DOHH2 (cell line): Measurements from ENCODE around the gene BMERB1.

Source experiments
- EZH2phosphoT487 ChIP-seq: fragments of 200-600 bp; sonication (generic); IDR thresholded peaks from 2 replicates; pipeline ENCODE4 v1.6.1; 2017; ENCODE audit warnings: borderline replicate concordance, mild to moderate bottlenecking, antibody characterized with exemption, low read length, moderate library complexity, mixed read lengths
- TF ChIP-seq, protein P1 (sequence below): fragments of 200-600 bp; sonication (generic); IDR thresholded peaks from one replicate; pipeline ENCODE4 v1.5.1; 2014; ENCODE audit warnings: antibody characterized with exemption, mild to moderate bottlenecking, low read depth, low read length; ENCODE audit not compliant: poor library complexity, severe bottlenecking

DNA sequence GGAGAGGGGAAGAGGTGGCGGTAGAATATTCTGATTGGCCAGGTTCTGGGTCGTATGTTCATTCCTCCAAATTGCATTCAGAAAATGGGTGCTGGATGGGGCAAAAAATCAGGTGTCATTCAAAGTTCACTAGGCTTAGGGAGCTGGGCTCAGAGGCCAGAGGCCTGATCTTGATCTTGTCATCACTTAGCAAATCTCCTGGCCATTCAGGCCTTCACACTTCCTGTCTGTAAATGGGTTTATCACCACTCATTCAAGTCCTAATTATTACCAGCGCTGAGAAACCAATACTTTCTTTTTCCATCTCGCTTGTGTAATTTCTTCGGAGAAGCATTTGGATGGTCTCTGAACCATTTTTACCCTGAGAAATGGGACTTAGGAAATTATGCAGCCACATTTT is 50.8 kb downstream of the BMERB1 start:
- TF ChIP-seq, protein P1, sequence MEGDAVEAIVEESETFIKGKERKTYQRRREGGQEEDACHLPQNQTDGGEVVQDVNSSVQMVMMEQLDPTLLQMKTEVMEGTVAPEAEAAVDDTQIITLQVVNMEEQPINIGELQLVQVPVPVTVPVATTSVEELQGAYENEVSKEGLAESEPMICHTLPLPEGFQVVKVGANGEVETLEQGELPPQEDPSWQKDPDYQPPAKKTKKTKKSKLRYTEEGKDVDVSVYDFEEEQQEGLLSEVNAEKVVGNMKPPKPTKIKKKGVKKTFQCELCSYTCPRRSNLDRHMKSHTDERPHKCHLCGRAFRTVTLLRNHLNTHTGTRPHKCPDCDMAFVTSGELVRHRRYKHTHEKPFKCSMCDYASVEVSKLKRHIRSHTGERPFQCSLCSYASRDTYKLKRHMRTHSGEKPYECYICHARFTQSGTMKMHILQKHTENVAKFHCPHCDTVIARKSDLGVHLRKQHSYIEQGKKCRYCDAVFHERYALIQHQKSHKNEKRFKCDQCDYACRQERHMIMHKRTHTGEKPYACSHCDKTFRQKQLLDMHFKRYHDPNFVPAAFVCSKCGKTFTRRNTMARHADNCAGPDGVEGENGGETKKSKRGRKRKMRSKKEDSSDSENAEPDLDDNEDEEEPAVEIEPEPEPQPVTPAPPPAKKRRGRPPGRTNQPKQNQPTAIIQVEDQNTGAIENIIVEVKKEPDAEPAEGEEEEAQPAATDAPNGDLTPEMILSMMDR = no peak
- TF ChIP-seq EZH2phosphoT487 = no peak
